ENCODE data around the gene AEN. TPM values are rescaled to one million over a fixed set of nuclear protein-coding genes. Genes with fewer than 3 reads are reported as not detected.

Gene AEN
- polyA plus RNA-seq, 2 of the 4 experiments (the other 2 are of a cell fraction), result 57.2 to 74.9 TPM

DNA sequence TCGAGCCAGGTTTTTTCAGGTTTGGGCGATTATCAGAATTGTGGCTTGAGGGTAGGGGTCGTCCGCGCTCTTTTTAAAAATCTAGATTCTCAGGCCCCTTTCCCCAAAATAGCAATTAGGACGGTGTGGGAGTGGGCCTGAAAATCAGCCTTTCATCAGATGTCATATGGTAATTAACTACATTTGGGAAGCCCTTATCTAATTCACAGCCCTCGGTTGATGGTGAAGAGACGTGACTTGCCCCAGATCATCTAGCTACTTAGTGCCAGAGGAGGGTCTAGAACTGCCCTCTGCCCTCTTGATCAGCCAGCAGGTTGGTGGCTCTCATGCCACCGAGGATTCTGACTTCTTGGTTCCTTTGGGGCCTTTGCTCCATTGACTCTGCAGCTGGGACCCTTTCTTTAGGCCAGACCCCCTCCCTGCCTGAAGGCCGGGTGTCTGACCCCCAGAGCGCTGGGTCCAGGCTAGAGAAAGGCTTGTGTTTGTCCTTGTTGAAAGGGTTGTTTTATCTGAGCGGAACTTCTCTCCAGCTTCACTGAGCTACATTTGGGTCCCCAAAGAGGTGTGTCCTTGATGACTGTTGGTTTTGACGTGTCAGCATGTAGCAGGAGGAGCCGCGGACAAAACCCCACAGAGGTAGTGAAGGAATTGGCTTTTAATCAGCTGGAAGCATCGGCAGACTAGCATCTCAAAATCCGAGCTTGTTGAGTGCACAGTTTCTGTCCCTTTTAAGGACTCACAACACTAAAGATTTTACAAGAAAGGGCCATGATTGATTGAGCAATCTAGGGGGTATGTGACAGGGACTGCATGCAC, 857 bp downstream of the AEN start (continued):
- TF ChIP-seq TP53 (CRISPR knock-in tag; IDR thresholded peaks at IDR 0.05), result 0 out of 2 replicates have a peak, but pooled peaks have one; percentile 46
- no peak for TF ChIP-seq EP300 (IDR thresholded peaks at IDR 0.05)
- TF ChIP-seq RAD21 (conservative IDR thresholded peaks at IDR 0.05 in 1 of 2, IDR thresholded peaks at IDR 0.05 in 1 of 2), result no peak
- TF ChIP-seq CEBPB (IDR thresholded peaks at IDR 0.05), result peak; percentile 65 to 86; a peak in 3 of 4 replicates

DNA sequence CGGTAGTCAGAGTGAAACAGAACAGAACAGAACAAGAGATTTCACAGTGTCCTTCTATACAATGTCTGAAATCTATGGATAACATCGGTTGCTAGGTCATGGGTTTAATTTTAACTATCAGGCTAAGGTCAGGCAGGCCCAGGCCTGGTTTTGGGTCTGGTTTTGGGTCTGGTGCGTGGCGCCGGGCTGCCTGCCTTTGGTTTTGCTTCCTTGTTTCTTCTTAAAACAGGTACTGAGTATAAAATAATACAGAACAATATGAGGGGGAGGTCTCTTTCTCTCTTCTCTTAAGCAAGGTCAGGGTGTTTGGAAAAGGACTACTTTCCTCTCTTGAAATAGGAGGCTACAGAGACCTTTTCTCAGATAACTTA, 1.4 kb downstream of the AEN start:
- POLR2A ChIA-PET, result no interaction called here
- Histone ChIP-seq H3K27ac (peak overlapping the region; percentile 95 to 99), H3K4me2 (peak overlapping the region; percentile 87), H3K4me1 (peaks cover 56% of the 10 kb centered on the region), H3K4me3 (peak overlapping the region; percentile 82), H3K9me3 (no peaks in the 10 kb centered on the region)
- WGBS (ENCODE audit: missing lambda C conversion rate), result 7% methylated on average over 5 of the region's 5 CpGs
- CTCF ChIA-PET, result interaction anchor here (1.4 to 1.5 kb wide), 2 partner anchors 9 to 35 kb away, joined by 4 read pairs; no protein-coding TSS in a partner anchor
- TF ChIP-seq FOSB (CRISPR knock-in tag; IDR thresholded peaks at IDR 0.05), result no peak
- TF ChIP-seq BHLHE40 (IDR thresholded peaks at IDR 0.05; ENCODE audit: low read depth, low read length), result no peak
- no peak for TF ChIP-seq HDAC2 (IDR thresholded peaks at IDR 0.05)
- no peak for TF ChIP-seq JUNB (IDR thresholded peaks at IDR 0.05)
- no peak for TF ChIP-seq FOSL2 (IDR thresholded peaks at IDR 0.05)
- TF ChIP-seq FOSL2 (CRISPR knock-in tag; IDR thresholded peaks at IDR 0.05), result no peak
- TF ChIP-seq KDM5A (IDR thresholded peaks at IDR 0.05), result no peak
- TF ChIP-seq ZNF302 (CRISPR knock-in tag; IDR thresholded peaks at IDR 0.05), result no peak
- TF ChIP-seq, protein P1, sequence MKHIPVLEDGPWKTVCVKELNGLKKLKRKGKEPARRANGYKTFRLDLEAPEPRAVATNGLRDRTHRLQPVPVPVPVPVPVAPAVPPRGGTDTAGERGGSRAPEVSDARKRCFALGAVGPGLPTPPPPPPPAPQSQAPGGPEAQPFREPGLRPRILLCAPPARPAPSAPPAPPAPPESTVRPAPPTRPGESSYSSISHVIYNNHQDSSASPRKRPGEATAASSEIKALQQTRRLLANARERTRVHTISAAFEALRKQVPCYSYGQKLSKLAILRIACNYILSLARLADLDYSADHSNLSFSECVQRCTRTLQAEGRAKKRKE (CRISPR knock-in tag; IDR thresholded peaks at IDR 0.05; ENCODE audit: low read depth), result no peak
- TF ChIP-seq, protein P2, sequence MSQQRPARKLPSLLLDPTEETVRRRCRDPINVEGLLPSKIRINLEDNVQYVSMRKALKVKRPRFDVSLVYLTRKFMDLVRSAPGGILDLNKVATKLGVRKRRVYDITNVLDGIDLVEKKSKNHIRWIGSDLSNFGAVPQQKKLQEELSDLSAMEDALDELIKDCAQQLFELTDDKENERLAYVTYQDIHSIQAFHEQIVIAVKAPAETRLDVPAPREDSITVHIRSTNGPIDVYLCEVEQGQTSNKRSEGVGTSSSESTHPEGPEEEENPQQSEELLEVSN (IDR thresholded peaks at IDR 0.05; ENCODE audit: borderline replicate concordance, low read depth), result no peak
- TF ChIP-seq NFE2L2 (conservative IDR thresholded peaks at IDR 0.05; ENCODE audit: low read length), result no peak
- TF ChIP-seq EHF (CRISPR knock-in tag; IDR thresholded peaks at IDR 0.05), result no peak
- no peak for TF ChIP-seq SMC3 (IDR thresholded peaks at IDR 0.05)
- TF ChIP-seq MYC (IDR thresholded peaks at IDR 0.05; ENCODE audit: borderline replicate concordance, low read length), result no peak
- no peak for TF ChIP-seq CHD4 (IDR thresholded peaks at IDR 0.05; ENCODE audit: borderline replicate concordance)
- TF ChIP-seq ZFP36 (IDR thresholded peaks at IDR 0.05; ENCODE audit: borderline replicate concordance, partially characterized antibody), result no peak
- TF ChIP-seq RAD21 (conservative IDR thresholded peaks at IDR 0.05 in 1 of 2, IDR thresholded peaks at IDR 0.05 in 1 of 2), result no peak
- TF ChIP-seq TFCP2L1 (CRISPR knock-in tag; IDR thresholded peaks at IDR 0.05), result no peak
- ATAC-seq (no peak), DNase-seq (ENCODE audit: low read depth in 1 of 2, low spot score in 1 of 2) (no peak), FAIRE-seq (no peak)

DNA sequence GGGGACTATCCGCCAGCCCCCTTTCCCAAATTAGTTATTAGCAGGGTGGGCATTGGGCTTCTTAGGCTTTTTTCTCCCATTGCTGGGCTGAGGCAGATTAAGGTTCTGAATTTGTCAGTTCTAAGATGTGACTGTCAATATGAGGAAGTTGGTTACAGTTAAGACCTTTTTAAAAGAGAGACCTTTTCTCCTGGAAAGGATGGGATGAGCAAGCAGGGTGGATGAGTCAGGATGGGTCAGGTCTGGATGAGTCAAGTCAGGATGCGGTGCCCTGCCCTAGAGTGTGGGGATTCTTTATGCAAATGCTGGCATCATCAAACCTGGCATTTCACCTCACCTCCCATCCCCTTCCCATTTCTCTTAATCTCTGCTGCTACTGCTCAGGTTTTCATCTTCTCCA, 1.9 kb downstream of the AEN start:
- no peak for FAIRE-seq
- peak; percentile 81 to 96 for DNase-seq (ENCODE audit: low read depth in 1 of 2, low spot score in 1 of 2)
- POLR2A ChIA-PET, result no interaction called here
- H3K4me2 ChIP-seq, result peak overlapping the region; percentile 87
- H3K27ac ChIP-seq, result peak overlapping the region; percentile 95 to 99
- ATAC-seq, result peak; percentile 77
- CTCF ChIA-PET, result interaction anchor here (0.7 to 1.1 kb wide), 3 partner anchors 8 to 211 kb away, joined by 3 read pairs; no protein-coding TSS in a partner anchor
- 9% methylated on average over 2 of the region's 2 CpGs for WGBS (ENCODE audit: missing lambda C conversion rate)
- no peaks in the 10 kb centered on the region for H3K9me3 ChIP-seq
- H3K4me3 ChIP-seq, result peak overlapping the region; percentile 82
- peaks cover 61% of the 10 kb centered on the region for H3K4me1 ChIP-seq
- peak; percentile 55 for TF ChIP-seq MAFK (IDR thresholded peaks at IDR 0.05; ENCODE audit: partially characterized antibody)
- TF ChIP-seq EP300 (IDR thresholded peaks at IDR 0.05), result no peak
- no peak for TF ChIP-seq HOXA7 (CRISPR knock-in tag; IDR thresholded peaks at IDR 0.05)
- TF ChIP-seq, protein P3, sequence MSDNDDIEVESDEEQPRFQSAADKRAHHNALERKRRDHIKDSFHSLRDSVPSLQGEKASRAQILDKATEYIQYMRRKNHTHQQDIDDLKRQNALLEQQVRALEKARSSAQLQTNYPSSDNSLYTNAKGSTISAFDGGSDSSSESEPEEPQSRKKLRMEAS (IDR thresholded peaks at IDR 0.05), result peak; percentile 36; the same call in 1 of the 2 replicates
- TF ChIP-seq FOSL2 (IDR thresholded peaks at IDR 0.05), result peak; percentile 75
- TF ChIP-seq FOSL2 (CRISPR knock-in tag; IDR thresholded peaks at IDR 0.05), result peak; percentile 92
- no peak for TF ChIP-seq MYC (IDR thresholded peaks at IDR 0.05; ENCODE audit: borderline replicate concordance, low read length)
- 0 out of 2 replicates have a peak, but pooled peaks have one; percentile 57 for TF ChIP-seq POLR2AphosphoS2 (conservative IDR thresholded peaks at IDR 0.05; ENCODE audit: low read length)
- TF ChIP-seq JUNB (IDR thresholded peaks at IDR 0.05), result peak; percentile 72
